Renal cortex interstitium (tissue), 11 donors: ENCODE measurements around the gene BABAM1. TPM values are rescaled to one million over a fixed set of nuclear protein-coding genes. Genes with fewer than 3 reads are reported as not detected.

Experiments used
- DNase-seq, 11 donors: peaks; one replicate each; pipeline ENCODE4 v3.0.0-alpha.2; 2013; ENCODE audit warnings: low read depth in 9 of 11, low spot score in 4 of 11; ENCODE audit errors: extremely low read depth in 1 of 11
- polyA plus RNA-seq, 3 donors: library from polyadenylated mRNA; unstranded; fragments of 120-200 nt; gene quantifications; one replicate each; pipeline ENCODE4 v1.2.1, GENCODE V29; 2013; ENCODE audit not compliant: insufficient read length in 3 of 3

Gene BABAM1
- polyA plus RNA-seq, 3 donors, result 97.0 to 111 (median 107) TPM

DNA sequence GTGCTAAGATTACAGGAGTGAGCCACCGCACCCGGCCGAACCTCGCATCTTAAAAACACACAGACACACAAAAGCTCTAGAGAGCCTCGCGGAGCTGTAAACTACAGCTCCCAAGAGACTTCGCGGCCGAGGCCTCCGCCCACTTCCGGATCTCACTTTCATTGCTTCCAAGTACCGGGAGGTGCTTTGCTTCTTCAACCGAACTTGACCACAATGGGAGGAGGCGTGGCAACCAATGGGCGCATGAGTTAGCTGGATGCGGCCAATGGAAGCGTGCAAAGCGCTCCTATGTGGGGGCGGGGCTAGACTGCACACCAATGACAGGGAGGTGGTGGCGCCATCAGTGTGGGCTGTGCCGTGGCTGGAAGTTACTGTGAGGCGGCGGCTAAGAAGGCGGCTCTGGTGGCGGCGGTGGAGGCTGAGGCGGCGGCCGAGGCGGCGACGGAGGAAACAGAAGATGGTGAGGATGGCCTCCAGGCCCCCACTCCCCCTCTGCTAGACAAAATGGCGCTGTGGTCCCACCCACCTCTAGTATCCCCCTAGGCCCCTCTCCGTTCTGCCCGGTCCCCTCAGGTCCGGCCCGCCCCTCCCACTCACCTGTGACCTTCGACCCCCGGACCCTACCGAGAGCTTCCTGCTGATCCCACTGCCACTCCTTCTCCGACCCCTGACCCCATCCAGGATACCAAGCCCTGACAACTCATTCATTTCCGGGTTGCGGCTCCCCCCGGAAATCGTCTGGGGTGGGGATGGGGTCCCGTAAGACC is 42.1 kb downstream of the BABAM1 start, which contains the start of gene DDA1:
Gene DDA1, plus strand, starts transcription at position 366 of the 767 bp plus-strand sequence. Its CDS starts 92 bp downstream, at position 458.
- peak; percentile 97 to 100 (median 99) for DNase-seq

DNA sequence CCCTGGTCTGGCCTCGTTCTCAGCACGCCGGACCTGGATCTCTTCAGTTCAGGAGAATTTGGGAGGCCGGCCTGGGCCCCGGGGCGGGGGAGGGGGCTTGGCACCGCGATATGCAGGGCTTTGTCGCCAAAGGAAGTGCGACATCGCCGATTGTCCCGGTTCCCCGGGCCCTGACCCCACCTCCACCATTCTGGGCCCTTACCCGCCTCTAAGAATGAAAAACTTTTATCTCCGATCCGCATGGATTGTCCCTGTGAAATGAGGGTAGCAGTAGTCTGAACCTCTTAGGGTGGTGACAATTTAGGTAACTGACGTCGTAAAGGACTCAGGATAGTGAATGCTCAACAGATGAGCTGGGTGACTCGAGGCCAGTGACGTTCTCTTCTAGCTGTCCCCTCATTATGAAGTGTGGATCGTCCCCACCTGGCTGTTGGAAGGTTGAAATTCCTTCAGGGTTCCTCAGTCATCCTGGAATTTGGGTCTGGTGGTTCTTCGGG is 42.8 kb downstream of the BABAM1 start:
- DNase-seq, result no peak

DNA sequence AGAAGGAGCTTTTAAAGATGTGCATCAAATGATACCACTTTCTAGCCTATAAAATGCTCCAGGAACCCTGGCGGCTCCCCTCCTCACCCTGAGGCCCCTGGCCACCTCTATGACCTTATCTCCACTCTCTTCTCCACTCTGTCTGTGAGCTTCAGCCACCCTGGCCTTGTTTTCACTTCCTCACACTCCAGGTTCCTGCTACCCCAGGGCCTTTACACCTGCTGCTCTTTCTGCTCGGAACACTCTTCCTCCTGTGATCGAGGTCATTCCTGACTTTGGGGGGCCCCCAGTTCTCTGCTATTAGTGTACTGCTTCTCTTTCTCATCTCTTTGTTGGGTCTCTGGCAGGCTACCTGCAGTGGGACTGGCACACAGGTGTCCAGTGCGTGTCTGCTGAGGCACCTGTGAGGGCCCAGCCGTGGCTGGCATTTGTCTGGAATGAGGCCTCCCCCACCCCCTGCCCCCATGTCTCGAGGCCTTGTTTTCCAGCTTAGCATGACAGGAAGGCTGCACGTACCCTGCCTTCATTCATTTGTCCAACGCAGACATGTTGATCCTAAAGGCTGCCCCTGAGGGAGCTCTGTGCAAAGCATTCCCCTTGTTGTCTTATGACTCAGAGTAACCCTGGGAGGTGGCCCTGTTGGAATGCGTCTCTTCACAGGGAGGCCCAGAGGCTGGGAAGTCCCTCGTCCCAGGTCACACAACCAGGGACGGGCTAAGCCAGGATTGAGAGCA is 44.4 kb downstream of the BABAM1 start:
- no peak for DNase-seq

DNA sequence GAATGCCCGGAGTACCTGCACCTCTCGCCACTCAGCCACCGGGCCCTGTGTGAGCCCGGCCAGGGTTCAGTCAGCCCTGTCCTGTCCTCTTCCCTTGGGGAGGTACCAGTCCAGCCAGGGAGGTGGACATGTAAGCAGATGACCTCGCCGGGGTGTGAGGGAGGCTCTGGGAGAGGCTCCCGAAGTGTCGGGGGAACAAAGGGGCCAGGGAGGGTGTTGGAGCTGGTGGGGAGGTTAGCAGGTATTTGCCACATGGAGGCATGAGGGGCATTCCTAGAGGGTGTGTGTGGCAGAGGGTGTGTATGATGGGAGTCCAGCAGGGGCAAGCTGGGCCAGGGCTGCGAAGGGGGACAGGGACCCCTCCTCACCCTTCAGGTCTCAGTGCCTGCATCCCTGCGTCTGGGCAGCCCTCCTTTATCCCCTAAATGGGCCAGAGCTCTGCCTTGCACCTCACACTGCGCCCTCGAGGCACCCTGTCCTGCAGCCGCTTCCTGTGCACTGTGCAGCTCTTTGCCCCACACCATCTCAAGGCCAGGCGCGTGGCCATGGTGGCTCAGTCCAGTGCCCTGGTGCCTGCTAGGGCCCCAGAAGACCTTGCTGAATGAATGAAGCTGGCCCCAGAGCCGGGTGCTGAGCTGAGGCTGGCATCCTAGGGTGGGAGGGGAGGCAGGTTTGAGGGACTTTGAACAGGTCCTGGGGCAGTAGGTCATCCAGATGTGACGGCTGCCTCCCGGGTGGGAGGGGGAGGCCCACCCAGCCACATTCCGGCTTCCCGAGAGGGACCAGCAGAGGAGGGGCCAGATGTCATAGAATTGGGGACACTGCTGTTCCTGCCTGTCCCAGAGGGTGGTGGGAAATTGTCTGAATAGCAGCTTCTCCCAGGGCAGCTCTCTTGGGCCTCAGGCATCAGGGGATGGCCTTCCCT is 45.2 kb downstream of the BABAM1 start:
- DNase-seq, result no peak

DNA sequence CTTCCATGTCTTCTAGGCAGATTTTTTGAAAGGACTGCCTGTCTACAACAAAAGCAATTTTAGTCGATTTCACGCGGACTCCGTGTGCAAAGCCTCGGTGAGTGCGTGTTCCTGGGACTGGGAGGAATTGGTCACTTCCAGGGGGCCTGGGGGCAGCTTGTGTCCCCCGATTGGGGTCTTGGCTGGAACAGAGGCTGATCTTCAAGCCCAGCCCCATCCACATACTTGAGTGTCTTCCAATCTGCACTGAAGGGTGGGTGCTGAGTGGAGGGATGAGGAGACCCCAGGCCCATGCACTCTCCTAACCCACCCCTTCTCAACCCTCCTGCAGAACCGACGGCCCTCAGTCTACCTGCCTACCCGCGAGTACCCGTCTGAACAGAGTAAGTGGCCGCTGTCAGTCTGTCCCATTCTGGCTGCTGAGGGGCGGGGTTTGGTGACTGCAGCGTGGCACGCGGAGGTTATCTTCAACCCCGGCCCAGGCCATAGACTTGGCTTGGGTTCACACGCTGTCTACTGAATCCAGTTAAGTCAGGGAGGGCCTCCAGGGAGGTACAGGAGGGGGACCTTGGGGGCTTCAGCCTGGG is 46.9 kb downstream of the BABAM1 start:
- DNase-seq, result no peak

DNA sequence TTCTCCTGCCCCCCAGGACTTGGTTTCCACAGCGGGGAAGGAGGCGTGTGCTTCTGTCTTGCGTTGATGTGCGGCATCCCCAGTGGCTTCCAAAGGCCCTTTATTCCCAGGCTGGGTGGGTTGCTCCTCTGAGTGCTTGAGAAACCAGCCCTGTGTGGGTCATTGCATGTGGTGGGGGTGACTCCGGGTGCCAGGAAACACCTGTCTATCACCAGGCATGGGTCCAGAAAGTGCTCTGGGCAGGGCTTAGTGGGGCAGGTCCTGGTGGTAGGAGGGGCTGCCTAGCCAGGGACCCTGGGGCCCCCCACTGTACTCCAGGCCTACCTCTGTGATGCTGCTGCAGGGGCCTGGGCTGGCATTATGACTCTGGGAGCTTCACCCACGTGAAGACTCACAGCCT is 51.7 kb downstream of the BABAM1 start:
- no peak for DNase-seq

DNA sequence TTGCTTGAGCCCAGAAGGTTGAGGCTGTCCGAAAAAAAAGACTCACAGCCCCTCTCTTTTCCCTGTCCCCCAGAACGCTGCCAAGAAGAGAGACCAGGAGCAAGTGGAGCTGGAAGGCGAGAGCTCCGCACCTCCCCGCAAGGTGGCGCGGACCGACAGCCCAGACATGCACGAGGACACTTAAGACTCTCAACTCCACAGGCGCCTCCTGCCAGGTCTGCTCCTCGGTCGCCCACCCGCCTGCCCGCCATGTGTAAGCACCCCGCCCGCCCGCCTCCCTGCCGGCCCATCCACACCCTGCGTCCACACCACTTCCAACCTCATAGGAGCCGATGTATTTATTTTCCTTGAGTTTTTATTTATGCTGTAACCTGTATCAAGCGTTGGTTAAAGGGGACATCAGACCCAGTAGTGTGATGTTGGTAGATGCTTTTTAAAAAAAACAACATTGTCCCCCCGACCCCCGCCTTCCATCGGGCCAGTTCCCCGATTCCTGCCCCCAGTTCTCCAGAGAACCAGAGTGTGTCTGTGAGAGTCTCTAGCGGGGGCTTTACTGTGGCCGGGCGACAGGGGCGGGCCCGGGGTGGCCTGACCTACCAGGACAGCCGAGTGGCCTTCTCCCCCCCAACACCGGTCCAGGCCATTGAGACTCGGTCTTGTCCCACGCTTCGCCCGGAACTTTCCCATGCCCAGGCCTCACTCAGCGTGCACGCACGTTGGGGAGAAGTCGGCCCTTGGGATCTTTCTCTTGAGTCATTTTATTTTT is 52.4 kb downstream of the BABAM1 start:
- DNase-seq, result no peak

DNA sequence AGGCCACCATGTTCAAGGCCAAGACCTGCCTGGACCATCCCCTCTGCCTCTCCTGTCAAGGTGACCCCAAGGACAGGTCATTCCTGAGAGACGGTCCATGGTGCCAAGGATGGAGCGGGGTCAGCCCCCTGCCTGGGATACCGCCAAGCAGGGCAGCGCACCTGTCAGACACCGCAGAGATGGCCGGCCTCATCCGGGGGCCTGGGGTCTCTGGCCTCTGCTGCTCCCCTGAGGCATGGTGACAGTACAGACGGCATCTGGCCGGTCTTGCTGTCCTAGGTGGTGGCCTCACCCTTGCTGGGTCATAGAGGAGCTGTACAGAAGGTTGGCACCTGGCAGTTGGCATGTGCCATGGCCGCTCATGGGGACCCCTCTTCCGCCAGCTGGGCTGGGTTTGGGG is 53.2 kb downstream of the BABAM1 start:
- no peak for DNase-seq

DNA sequence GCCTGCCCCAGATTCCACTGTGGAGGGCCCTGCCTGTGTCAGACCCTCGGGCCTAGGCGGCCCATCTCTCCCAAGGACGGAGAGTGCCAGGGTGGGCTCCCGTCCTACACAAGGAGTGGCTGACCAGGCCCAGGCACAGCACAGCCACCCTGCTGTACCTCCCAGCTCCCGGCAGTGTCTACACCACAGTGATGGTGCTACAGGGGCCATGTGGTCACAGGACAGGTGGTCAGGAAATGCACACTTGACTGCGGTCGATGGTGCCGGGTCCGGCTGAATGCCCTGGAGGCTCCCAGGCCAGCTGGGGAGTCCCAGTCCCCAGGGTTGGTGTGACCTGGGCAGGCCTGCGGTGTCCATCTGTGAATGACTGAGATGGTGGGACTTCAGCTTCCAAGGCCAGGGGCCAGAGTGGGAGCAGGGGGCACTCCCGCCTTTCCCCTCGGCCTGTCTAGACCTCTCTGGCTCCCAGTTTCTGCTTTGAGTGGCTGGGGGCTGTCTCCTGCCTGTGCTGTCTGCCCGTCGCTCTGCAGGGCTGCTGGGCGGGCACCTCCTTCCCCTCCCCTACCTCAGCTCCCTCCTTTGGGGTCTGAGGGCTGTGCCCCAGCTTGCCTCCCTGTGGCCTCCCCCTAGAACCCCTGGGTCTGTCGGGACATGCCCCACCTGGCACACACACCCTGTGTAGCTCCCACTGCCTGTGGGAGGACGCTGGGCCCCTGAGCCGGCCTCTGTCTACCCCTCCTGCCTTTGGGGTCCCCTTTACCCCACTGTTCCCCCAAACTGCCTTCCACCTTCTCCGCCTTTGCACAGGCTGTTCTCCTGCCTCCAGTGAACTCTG is 54.6 kb downstream of the BABAM1 start:
- no peak for DNase-seq

DNA sequence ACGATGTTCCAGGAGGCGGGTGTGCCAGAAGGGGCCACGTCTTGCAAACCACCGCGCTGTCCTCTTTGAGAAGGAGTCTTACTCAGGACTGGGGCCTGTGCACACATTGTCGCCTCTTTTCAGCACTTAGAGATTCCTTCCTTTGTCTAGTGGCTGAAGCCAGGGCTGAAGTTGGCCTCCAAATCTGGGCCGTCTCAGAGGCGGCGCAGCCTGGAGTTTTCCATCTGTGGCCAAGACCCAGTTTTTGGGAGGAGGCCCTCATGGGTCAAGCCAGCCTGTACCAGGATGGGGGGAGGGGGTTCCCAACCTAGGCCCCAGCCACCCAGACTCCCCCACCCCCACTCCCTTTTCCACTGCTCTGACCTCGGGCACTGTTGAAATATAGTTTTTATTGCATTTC is 55.6 kb downstream of the BABAM1 start:
- no peak for DNase-seq

DNA sequence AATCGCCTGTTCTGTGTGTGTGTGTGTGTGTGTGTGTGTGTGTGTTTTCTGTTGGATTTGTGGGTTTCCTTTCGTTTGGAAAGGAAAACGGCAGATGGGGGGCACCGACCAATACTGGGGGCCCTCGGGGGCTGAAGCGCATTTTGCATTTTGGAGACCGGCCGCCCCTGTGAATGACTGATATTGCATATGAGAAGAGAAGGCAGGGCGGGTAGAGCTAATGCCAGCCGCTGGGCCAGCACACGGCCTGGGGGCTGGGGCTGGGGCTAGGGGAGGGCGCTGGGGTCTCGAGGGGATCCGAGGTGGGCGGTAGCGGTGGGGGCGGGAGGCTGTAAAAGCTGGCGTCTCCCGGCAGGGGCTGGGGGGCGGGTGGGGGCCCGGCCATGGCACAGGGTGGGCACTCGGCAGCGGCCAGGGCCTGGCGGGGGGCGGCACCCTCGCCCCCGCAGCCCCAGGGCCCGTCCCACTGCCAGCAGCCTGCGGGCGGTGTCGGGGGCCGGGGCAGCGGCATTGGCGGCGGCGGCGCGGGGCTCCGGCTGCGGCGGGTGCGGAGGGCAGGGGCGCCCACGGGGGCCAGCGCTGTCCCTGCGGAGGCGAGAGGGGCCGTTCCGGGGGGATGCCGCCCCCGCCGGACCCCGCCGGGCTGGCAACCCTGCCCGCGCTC is 56.2 kb downstream of the BABAM1 start:
- DNase-seq, result no peak

DNA sequence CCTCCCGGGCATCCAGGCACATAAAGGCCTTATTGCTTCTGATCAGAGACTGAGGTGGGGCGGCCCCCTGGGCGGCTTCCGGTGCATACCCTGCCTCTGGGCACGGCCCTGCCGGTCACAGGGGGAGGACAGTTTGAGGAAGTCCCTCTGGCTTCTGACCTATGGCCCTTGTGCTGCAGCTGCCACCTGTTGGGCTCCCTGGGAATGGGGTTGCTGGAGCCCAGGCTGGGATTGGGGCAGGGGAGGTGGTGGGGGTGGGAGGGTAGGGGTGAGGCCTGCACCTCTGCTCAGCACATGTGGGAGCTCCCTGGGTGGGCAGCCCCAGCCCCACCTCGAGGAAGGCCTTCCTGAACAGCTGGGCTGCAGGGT is 56.7 kb downstream of the BABAM1 start:
- DNase-seq, result no peak

DNA sequence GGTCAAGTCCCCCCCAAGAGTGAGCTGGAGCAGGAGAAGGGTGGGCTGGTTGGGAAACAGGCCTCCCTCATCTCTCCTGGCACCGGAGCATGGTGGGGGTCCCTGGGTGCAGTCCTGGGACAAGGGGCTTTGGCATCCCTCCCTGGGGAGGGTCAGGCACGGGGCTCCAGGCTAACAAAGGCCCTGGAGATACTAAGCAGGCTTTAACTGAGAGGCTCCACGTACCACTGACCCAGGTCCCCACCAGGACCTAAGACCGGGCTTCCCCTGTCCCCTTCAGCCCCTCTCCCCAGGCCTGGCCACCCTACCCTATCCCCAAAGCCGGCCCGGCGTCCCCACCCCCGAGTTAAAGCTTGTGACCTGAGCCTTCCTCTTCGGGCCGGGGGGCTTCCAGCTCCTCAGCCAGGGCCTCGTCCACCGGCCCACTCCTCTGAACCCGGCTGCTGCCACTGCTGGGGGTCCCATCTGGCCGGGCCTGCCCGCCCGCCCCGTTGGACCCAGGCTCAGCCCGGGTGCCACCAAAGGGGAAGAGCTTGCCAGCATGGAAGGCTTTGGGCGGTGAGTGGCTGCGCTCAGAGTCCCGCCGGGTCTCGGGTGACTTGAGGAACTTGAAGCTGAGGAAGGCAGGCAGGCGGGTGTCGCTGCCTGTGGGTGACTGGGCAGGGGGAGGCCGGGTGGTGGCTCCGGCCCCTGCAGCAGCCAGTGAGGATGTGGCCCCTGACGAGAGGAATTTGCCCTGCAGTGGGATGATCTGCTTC is 57.3 kb downstream of the BABAM1 start:
- no peak for DNase-seq

DNA sequence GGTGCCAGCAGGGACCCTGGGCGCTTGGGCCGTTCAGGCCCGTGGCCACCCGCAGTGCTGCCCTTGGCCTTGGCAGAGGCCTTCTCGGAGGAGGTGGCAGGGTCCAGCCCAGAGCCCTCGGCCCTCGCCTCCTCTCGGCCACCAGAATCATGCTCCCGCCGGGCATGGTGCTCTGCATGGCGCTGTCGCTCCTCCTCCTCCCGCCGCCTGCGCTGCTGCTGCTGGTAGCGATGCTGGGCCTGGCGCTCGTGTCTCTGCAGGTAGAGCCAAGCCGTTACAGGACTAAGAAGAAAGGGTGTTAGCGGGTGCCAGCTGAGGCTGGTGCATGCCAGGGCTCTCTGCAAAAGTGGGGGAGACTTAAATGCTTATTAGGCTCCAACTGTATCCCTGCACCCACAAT is 57.9 kb downstream of the BABAM1 start:
- DNase-seq, result no peak

DNA sequence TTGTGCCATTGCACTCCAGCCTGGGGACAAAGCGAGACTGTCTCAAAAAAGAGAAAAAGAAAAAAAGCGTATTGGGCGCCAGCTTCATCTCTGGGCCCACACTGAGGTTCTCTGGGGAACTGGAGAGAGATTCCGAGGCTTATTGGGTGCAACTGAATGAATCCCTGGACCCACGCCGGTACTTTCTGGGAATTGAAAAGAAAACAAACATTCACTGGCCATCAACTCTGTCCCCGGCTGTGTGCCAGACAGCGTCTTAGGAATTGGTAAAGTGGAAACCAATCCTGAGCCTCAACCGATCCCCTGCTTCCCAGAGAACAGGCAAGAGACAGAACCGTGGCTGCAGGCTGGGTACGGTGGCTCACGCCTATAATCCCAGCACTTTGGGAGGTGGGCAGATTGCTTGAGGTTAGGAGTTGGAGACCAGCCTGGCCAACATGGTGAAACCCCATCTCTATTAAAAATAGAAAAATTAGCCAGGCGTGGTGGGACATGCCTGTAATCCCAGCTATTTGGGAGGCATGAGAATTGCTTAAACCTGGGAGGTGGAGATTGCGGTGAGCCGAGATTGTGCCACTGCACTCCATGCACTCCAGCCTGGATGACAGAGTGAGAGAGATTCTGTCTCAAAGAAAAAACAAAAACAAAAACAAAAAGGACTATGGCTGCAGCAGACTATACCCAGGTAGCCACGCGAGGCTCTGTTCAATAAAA is 58.8 kb downstream of the BABAM1 start:
- no peak for DNase-seq

DNA sequence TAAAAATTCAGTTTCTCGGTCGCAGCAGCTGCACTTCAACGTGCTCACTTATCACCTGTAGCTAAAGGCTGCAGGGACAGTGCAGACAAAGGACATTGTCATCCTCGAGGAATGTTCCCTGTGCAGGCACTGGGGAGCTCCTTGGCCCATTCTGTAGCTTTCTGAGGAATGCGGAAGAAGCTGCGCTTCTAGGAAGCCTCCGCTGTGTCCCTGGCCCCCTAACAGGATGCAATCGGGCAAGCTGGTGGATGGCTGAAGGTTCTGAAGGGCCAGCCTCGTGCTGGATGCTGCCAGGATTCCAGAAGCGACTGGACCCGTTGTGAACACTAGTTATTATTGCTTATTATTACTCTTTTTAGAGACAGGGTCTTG is 59.3 kb downstream of the BABAM1 start:
- DNase-seq, result no peak
